ENCODE measurements around the gene LY6G5B.
A peak's percentile ranks its signal among the peaks of the same experiment; 100 is the strongest.

Gene LY6G5B

DNA sequence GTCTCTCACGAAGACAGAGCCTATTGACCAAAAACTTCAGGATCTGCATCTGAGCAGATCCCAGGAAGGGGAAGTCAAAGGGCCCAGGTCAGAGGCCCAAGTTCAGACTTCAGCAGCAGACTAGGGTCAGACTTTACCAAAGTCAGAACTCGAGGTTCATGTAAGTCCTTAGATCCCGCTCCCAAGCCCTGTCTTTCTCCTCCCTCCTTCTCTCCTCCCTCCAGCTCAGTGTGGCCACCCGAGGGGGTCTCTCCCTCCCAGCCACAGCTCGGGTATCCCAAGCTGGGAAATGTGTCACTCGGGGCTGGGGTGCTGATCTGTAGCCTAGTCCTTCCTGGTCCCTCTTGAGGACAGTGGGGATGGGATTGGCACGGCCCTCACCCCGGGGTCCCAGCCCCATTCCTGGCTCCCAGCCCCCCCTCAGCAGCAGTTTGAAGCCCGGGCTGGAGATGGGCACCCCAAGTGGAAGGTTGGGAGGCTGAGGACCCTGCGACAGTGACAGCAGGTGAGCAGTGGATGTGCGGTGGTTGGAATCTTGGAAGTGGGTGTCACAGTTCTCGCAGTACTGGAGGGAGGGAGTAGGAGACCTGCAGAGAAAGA is 7.6 kb upstream of the LY6G5B start:
- TF ChIP-seq CTCF (IDR thresholded peaks at IDR 0.05; ENCODE audit: extremely low read depth, insufficient read depth, missing control alignments) = no peak
- no peak for DNase-seq (ENCODE audit: low spot score)
- in situ Hi-C loops (cut with MboI; ENCODE audit: low pct_unique_long_range_greater_than_20kb, low sequenced_read_pairs, unreplicated experiment) = no loop called here

DNA sequence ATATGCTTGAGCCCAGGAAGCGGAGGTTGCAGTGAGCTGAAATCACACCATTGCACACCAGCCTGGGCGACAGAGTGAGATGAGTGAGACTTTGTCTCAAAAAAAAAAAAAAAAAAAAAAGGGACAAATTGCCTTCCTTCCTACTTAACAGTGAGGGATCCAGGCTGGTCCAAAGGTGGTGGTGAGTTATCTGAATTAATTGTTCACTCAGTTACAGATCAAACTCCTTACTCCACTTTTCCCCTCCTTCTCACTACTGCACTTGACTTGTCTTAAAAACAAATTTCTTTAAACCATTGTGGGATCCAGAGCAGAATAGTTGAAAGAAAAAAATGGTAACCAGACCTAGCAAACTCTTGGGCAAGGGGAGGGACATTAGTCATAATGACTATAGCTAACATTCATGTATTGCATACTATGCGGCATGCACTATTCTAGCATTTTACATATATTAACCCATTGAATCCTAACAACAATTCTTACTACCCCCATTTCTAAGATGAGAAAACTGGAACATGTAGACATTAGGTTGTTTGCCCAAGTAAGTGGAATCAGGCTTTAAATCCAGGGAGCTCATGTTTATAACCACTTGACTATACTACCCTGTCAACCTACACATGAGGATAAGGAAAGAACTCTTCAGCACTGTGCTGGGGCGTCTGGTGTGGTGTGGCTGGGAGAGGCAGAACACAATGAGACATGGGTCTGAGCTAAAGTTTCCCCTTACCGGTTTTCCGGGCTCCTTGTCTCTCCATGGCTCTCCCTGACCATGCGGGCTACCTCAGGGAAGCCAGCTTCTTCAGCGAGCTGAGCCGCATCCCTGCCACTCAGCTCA is 6.4 kb upstream of the LY6G5B start:
- TF ChIP-seq CTCF (IDR thresholded peaks at IDR 0.05; ENCODE audit: extremely low read depth, insufficient read depth, missing control alignments) = no peak
- in situ Hi-C loops (cut with MboI; ENCODE audit: low pct_unique_long_range_greater_than_20kb, low sequenced_read_pairs, unreplicated experiment) = no loop called here
- no peak for DNase-seq (ENCODE audit: low spot score)

- in situ Hi-C loops (cut with MboI; ENCODE audit: low pct_unique_long_range_greater_than_20kb, low sequenced_read_pairs, unreplicated experiment) = no loop called here
- TF ChIP-seq CTCF (IDR thresholded peaks at IDR 0.05; ENCODE audit: extremely low read depth, insufficient read depth, missing control alignments) = no peak
These were observed 5.6 kb upstream of the LY6G5B start for GRCh38 chr6:31663961-31664789.

DNA sequence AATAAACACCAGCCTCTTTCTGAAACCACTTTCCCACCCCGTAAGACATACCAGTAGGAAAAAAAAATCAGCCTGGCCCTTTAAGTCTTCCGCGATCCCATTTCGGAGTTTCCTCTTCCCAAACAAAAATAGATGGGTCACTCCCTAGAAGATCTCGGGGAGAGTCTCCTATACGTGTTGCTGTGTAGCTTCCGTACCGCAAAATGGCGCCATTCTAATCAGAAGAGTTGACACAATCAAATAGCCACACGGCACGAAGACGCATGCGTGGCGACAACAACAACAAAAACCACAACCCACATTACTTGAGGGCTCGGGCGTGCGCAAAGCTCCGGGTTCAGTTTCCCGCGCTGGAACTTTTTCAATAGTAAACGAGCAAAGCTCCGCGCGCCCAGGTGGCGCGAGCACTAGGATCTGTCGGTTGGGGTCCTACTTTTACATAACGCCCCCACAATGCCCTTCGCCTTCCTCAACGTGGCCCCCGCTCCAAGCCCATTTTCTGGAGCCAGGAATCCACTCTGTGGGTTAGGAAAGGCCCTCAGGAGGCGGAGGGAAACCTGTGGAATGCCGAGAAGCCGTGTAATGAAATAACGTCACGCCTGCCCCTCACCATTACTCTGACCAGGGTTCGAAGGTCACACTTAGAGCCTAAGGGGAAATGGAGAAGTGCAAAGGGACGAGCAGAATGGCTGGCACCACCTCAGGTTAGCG is 4.8 kb upstream of the LY6G5B start, which contains the start of gene GPANK1:
GPANK1 (minus strand) TSS at position 208 of the 711 bp plus-strand sequence. CDS start 519 bp downstream, outside the sequence.
- peak; percentile 87 for DNase-seq (ENCODE audit: low spot score)
- TF ChIP-seq CTCF (IDR thresholded peaks at IDR 0.05; ENCODE audit: extremely low read depth, insufficient read depth, missing control alignments) = no peak
- in situ Hi-C loops (cut with MboI; ENCODE audit: low pct_unique_long_range_greater_than_20kb, low sequenced_read_pairs, unreplicated experiment) = no loop called here

More at GRCh38 chr6:31663961-31664789, 5.6 kb upstream of the LY6G5B start:
- no peak for DNase-seq (ENCODE audit: low spot score)

DNA sequence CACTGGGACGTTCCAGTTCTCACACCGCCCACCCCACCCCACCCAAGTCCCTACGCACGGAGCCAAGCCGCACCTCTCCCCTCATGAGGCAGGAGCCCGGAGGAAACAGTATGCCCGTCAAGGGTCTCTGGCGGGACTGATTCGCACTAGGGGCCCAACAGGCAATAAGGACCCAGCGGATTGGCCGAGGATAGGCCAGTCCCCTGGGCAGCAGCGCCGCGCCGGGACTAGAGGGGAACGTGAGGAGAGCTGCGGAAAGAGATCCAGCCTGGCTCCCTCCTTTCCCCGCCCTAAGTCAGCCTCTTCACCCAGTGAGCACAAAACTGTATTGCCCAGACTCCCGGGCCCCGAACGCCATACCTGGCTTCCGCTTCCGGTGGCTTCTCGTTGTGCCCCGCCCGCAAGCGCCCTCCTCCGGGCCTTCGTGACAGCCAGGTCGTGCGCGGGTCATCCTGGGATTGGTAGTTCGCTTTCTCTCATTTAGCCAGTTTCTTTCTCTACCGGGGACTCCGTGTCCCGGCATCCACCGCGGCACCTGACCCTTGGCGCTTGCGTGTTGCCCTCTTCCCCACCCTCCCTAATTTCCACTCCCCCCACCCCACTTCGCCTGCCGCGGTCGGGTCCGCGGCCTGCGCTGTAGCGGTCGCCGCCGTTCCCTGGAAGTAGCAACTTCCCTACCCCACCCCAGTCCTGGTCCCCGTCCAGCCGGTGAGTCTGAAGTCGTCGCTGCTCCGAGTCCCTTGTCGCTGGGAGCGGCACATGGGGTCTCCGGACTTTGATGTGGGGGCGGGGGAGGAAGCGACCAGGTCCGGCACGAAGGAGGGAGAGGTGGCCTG is 4.1 kb upstream of the LY6G5B start, which contains the start of gene CSNK2B:
CSNK2B (plus strand) TSS at position 580 of the 836 bp plus-strand sequence. CDS start 752 bp downstream, outside the sequence.
- in situ Hi-C loops (cut with MboI; ENCODE audit: low pct_unique_long_range_greater_than_20kb, low sequenced_read_pairs, unreplicated experiment) = no loop called here
- peak; percentile 97 for DNase-seq (ENCODE audit: low spot score)
- no peak for TF ChIP-seq CTCF (IDR thresholded peaks at IDR 0.05; ENCODE audit: extremely low read depth, insufficient read depth, missing control alignments)

All from GM13977 (cell line).